HCT116 (cell line): Measurements from ENCODE around the gene KAZN. TPM values are rescaled to one million over a fixed set of nuclear protein-coding genes. Genes with fewer than 3 reads are reported as not detected.

Experiments
- ATAC-seq: fragments of 200-7000 bp; cut with Tn5 transposase; 2 replicates; pipeline ENCODE4 v1.9.1; 2020; ENCODE audit warnings: mild to moderate bottlenecking, moderate library complexity
- BruUV-seq: library from RNA; stranded (reverse); fragments of 400-500 nt; replicated peaks from 2 replicates; lab custom pipeline; 2021; lab: Mats Ljungman, UMichigan
- CTCF ChIA-PET: fragments of 300-600 bp; sonication (Branson Sonifier 250); formaldehyde crosslinking; loops from one replicate; lab custom pipeline; 2021; ENCODE audit warnings: antibody characterized with exemption; lab: Charles Lee
- POLR2A ChIA-PET: fragments of 300-600, 350-600 bp; sonication (Branson Sonifier 250); formaldehyde crosslinking; loops from one replicate; lab custom pipeline; 2021; ENCODE audit warnings: antibody characterized with exemption; lab: Charles Lee
- RAD21 ChIA-PET, 2 experiments: fragments of 300-600 bp; sonication (Branson Sonifier 250); formaldehyde crosslinking; loops; one replicate each; lab custom pipeline; 2023; ENCODE audit warnings: low total read pairs in 2 of 2; ENCODE audit not compliant: uncharacterized antibody in 2 of 2, unreplicated experiment in 2 of 2, low non-redundant PET in 1 of 2; lab: Charles Lee
- DNase-seq: peaks from one replicate; pipeline ENCODE4 v3.0.0-alpha.2; 2010; ENCODE audit warnings: low read depth, low spot score
- H2AFZ ChIP-seq: fragments of 200-600 bp; shearing (Covaris generic), sonication (generic); 2 replicates; pipeline ENCODE4 v1.6.1; 2017; ENCODE audit warnings: low read depth, mixed run types, mixed read lengths, antibody characterized with exemption, low read length; ENCODE audit not compliant: poor library complexity, severe bottlenecking
- H3K27ac ChIP-seq: 2 replicates; pipeline ENCODE4 v1.5.1; 2012; ENCODE audit warnings: low read depth, low read length
- H3K27me3 ChIP-seq: fragments of 200-600 bp; sonication (generic); 2 replicates; pipeline ENCODE4 v1.6.1; 2016; ENCODE audit warnings: mixed run types, low read length, mixed read lengths; ENCODE audit not compliant: insufficient read depth
- H3K36me3 ChIP-seq, 2 experiments: fragments of 200-500 bp in 1 of 2; fragments of 200-600 bp in 1 of 2; sonication (Bioruptor generic) in 1 of 2; sonication (generic) in 1 of 2; 2 replicates each; pipeline versions ENCODE4 v1.5.1 to v1.6.1; 2014 to 2016; ENCODE audit warnings: low read length in 2 of 2, inconsistent platforms in 1 of 2, mixed read lengths in 1 of 2, mixed run types in 1 of 2; ENCODE audit not compliant: insufficient read depth in 2 of 2, control insufficient read depth in 1 of 2
- H3K4me1 ChIP-seq, 2 experiments: fragments of 200-600 bp in 1 of 2; sonication (generic) in 1 of 2; 2 replicates each; pipeline versions ENCODE4 v1.5.1 to v1.6.1; 2012 to 2017; ENCODE audit warnings: low read length in 2 of 2, inconsistent platforms in 1 of 2, mild to moderate bottlenecking in 1 of 2, mixed read lengths in 1 of 2, mixed run types in 1 of 2, moderate library complexity in 1 of 2; ENCODE audit not compliant: insufficient read depth in 2 of 2, control insufficient read depth in 1 of 2
- H3K4me2 ChIP-seq: fragments of 200-600 bp; sonication (generic); 2 replicates; pipeline ENCODE4 v1.6.1; 2017; ENCODE audit warnings: mixed run types, low read length, mixed read lengths
- H3K4me3 ChIP-seq, 2 experiments: fragments of 200-600 bp in 1 of 2; sonication (generic) in 1 of 2; replicated peaks in 1 of 2; 2 replicates each; pipeline ENCODE4 v1.5.1; 2011 to 2016; ENCODE audit warnings: low read length in 2 of 2, control low read depth in 1 of 2, low read depth in 1 of 2, mild to moderate bottlenecking in 1 of 2, mixed read lengths in 1 of 2, mixed run types in 1 of 2
- H3K79me2 ChIP-seq: fragments of 200-600 bp; sonication (generic); 2 replicates; pipeline ENCODE4 v1.6.1; 2017; ENCODE audit warnings: mild to moderate bottlenecking, mixed run types, low read length, moderate library complexity, mixed read lengths; ENCODE audit not compliant: insufficient read depth
- H3K9ac ChIP-seq: fragments of 200-600 bp; sonication (generic); 2 replicates; pipeline ENCODE4 v1.6.1; 2016; ENCODE audit warnings: low read length, mixed read lengths
- H3K9me2 ChIP-seq: fragments of 200-600 bp; sonication (generic), shearing (Covaris generic); 2 replicates; pipeline ENCODE4 v1.6.1; 2017; ENCODE audit warnings: mixed run types, mild to moderate bottlenecking, moderate library complexity; ENCODE audit not compliant: insufficient read depth
- H3K9me3 ChIP-seq, 2 experiments: fragments of 200-500 bp in 1 of 2; fragments of 200-600 bp in 1 of 2; sonication (Bioruptor generic) in 1 of 2; sonication (generic) in 1 of 2; 2 replicates each; pipeline ENCODE4 v1.6.1; 2014 to 2017; ENCODE audit warnings: low read length in 2 of 2, mixed read lengths in 2 of 2, inconsistent platforms in 1 of 2, low read depth in 1 of 2, mild to moderate bottlenecking in 1 of 2, mixed run types in 1 of 2, moderate library complexity in 1 of 2; ENCODE audit not compliant: control insufficient read depth in 1 of 2, insufficient read depth in 1 of 2
- H4K20me1 ChIP-seq: fragments of 200-600 bp; sonication (generic), shearing (Covaris generic); 2 replicates; pipeline ENCODE4 v1.6.1; 2017; ENCODE audit warnings: mixed run types, mild to moderate bottlenecking, moderate library complexity; ENCODE audit not compliant: insufficient read depth
- EGR1 ChIP-seq: IDR thresholded peaks from 2 replicates; pipeline ENCODE4 v1.6.1; 2012; ENCODE audit warnings: low read depth
- ELF1 ChIP-seq: IDR thresholded peaks from 2 replicates; pipeline ENCODE4 v1.6.1; 2012; ENCODE audit warnings: low read depth, borderline replicate concordance
- EZH2 ChIP-seq: fragments of 200-600 bp; sonication (generic); IDR thresholded peaks from 2 replicates; pipeline ENCODE4 v1.6.1; 2017; ENCODE audit warnings: antibody characterized with exemption, mixed run types
- EZH2phosphoT487 ChIP-seq: fragments of 200-600 bp; IDR thresholded peaks from 2 replicates; pipeline ENCODE4 v1.6.1; 2018; ENCODE audit warnings: antibody characterized with exemption, borderline replicate concordance
- FOSL1 ChIP-seq: IDR thresholded peaks from 2 replicates; pipeline ENCODE4 v1.6.1; 2012; ENCODE audit warnings: low read depth
- JUND ChIP-seq: IDR thresholded peaks from 2 replicates; pipeline ENCODE4 v1.6.1; 2012
- POLR2A ChIP-seq: IDR thresholded peaks from 2 replicates; pipeline ENCODE4 v1.7.0; 2011; ENCODE audit warnings: borderline replicate concordance; ENCODE audit not compliant: insufficient read depth, insufficient read length; ENCODE audit errors: extremely low read depth
- POLR2AphosphoS5 ChIP-seq: IDR thresholded peaks from 2 replicates; pipeline ENCODE4 v1.6.1; 2011; ENCODE audit warnings: mild to moderate bottlenecking, low read depth, low read length, moderate library complexity
- RAD21 ChIP-seq: IDR thresholded peaks from 2 replicates; pipeline ENCODE4 v1.6.1; 2012; ENCODE audit warnings: low read depth, mild to moderate bottlenecking
- SIN3A ChIP-seq: IDR thresholded peaks from 2 replicates; pipeline ENCODE4 v1.6.1; 2012; ENCODE audit warnings: low read depth
- SRF ChIP-seq: IDR thresholded peaks from 2 replicates; pipeline ENCODE4 v1.6.1; 2012; ENCODE audit warnings: low read depth
- TCF7L2 ChIP-seq: IDR thresholded peaks from 2 replicates; pipeline ENCODE4 v1.7.0; 2011; ENCODE audit warnings: borderline replicate concordance, inconsistent platforms; ENCODE audit not compliant: insufficient read depth, insufficient read length; ENCODE audit errors: extremely low read depth
- YY1 ChIP-seq: IDR thresholded peaks from 2 replicates; pipeline ENCODE4 v1.6.1; 2011; ENCODE audit warnings: low read length, low read depth, moderate library complexity, mild to moderate bottlenecking; ENCODE audit not compliant: insufficient replicate concordance; ENCODE audit errors: extremely low read depth
- ZBTB33 ChIP-seq: IDR thresholded peaks from 2 replicates; pipeline ENCODE4 v1.6.1; 2011; ENCODE audit warnings: mild to moderate bottlenecking, low read length, moderate library complexity; ENCODE audit not compliant: insufficient replicate concordance; ENCODE audit errors: extremely low read depth
- ZFX ChIP-seq: fragments of 450-650 bp; IDR thresholded peaks from 2 replicates; pipeline ENCODE4 v1.6.1; 2017
- ZNF274 ChIP-seq: fragments of 200-500 bp; sonication (Bioruptor generic); IDR thresholded peaks from 2 replicates; pipeline ENCODE4 v1.6.1; 2014; ENCODE audit warnings: mild to moderate bottlenecking, low read depth, low read length, inconsistent platforms
- intact Hi-C: fragments of 100-400 bp; cut with micrococcal nuclease; formaldehyde crosslinking; loops from 2 replicates; pipeline ENCODE4 v1.10.0; 2022
- total RNA-seq: library from RNA; stranded (reverse); gene quantifications from one replicate; pipeline ENCODE4 v1.2.1, GENCODE V29; 2021; ENCODE audit not compliant: unreplicated experiment
- TF ChIP-seq, protein P1 (sequence below): IDR thresholded peaks from 2 replicates; pipeline ENCODE4 v1.6.1; 2012
- TF ChIP-seq, protein P2 (sequence below): IDR thresholded peaks from 2 replicates; pipeline ENCODE4 v1.6.1; 2012

Gene KAZN
- total RNA-seq, 1 experiment from 2014 or later = 13.4 TPM

GRCh38 chr1:15101801-15102200, 503.3 kb downstream of the KAZN start:
- no TSS peak for BruUV-seq
- ATAC-seq (no peak), DNase-seq (no peak)
- no peaks in the 10 kb centered on the region for H4K20me1 ChIP-seq
- H3K9me2 ChIP-seq = no peaks in the 10 kb centered on the region
- H3K79me2 ChIP-seq = no peaks in the 10 kb centered on the region
- no peak overlapping the region for H3K4me3 ChIP-seq
- intact Hi-C loops = loop anchor here (2.0 to 10.0 kb wide), 4 partner anchors 39 to 537 kb away; no protein-coding TSS in a partner anchor
- H3K4me2 ChIP-seq = no peak overlapping the region
- no peaks in the 10 kb centered on the region for H3K4me1 ChIP-seq
- H3K27me3 ChIP-seq = peaks cover 12% of the 10 kb centered on the region; the same call in 1 of the 2 replicates
- H3K27ac ChIP-seq = no peak overlapping the region
- CTCF ChIA-PET = no interaction called here
- POLR2A ChIA-PET = no interaction called here
- H3K9ac ChIP-seq = no peak overlapping the region
- no peak overlapping the region for H2AFZ ChIP-seq
- RAD21 ChIA-PET = no interaction called here
- TF ChIP-seq YY1 = no peak
- TF ChIP-seq ZNF274 = no peak
- no peak for TF ChIP-seq RAD21
- TF ChIP-seq, protein P1, sequence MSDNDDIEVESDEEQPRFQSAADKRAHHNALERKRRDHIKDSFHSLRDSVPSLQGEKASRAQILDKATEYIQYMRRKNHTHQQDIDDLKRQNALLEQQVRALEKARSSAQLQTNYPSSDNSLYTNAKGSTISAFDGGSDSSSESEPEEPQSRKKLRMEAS = no peak
- no peak for TF ChIP-seq SIN3A
- TF ChIP-seq FOSL1 = no peak
- TF ChIP-seq EZH2 = no peak
- no peak for TF ChIP-seq TCF7L2
- TF ChIP-seq POLR2AphosphoS5 = no peak
- TF ChIP-seq ZBTB33 = no peak
- TF ChIP-seq POLR2A = no peak
- TF ChIP-seq JUND = no peak
- TF ChIP-seq EGR1 = no peak
- TF ChIP-seq ZFX = no peak
- no peak for TF ChIP-seq ELF1
- TF ChIP-seq EZH2phosphoT487 = no peak
- TF ChIP-seq, protein P2, sequence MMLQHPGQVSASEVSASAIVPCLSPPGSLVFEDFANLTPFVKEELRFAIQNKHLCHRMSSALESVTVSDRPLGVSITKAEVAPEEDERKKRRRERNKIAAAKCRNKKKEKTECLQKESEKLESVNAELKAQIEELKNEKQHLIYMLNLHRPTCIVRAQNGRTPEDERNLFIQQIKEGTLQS = no peak
- no peak for TF ChIP-seq SRF
- no peaks in the 10 kb centered on the region for H3K36me3 ChIP-seq
- peaks cover 3 to 7% of the 10 kb centered on the region in 2 experiments; a peak in 1 of 4 replicates for H3K9me3 ChIP-seq
